ENCODE data around the gene CLDN15. TPM values are rescaled to one million over a fixed set of nuclear protein-coding genes. Genes with fewer than 3 reads are reported as not detected.
"Not testable (repeated sequence)": the region's sequence is repeated elsewhere in the genome, so short reads cannot be mapped to it uniquely, and the experiment has no call there.

CLDN15 gene
- total RNA-seq, 4 donors from 2014 or later = 94.9 to 942 (median 697) TPM

- DNase-seq = peak in 1 of 3 donors; percentile 56
- Histone ChIP-seq H3K4me3 (no peak overlapping the region), H3K9me3 (no peaks in the 10 kb centered on the region), H3K36me3 (no peaks in the 10 kb centered on the region), H3K27me3 (no peaks in the 10 kb centered on the region), H3K4me1 (no peaks in the 10 kb centered on the region), H3K27ac (peak overlapping the region in 2 of 4 donors; percentile 34 to 63)
- TF ChIP-seq, protein P1, sequence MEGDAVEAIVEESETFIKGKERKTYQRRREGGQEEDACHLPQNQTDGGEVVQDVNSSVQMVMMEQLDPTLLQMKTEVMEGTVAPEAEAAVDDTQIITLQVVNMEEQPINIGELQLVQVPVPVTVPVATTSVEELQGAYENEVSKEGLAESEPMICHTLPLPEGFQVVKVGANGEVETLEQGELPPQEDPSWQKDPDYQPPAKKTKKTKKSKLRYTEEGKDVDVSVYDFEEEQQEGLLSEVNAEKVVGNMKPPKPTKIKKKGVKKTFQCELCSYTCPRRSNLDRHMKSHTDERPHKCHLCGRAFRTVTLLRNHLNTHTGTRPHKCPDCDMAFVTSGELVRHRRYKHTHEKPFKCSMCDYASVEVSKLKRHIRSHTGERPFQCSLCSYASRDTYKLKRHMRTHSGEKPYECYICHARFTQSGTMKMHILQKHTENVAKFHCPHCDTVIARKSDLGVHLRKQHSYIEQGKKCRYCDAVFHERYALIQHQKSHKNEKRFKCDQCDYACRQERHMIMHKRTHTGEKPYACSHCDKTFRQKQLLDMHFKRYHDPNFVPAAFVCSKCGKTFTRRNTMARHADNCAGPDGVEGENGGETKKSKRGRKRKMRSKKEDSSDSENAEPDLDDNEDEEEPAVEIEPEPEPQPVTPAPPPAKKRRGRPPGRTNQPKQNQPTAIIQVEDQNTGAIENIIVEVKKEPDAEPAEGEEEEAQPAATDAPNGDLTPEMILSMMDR (IDR thresholded peaks at IDR 0.05) = no peak
- TF ChIP-seq POLR2A (IDR thresholded peaks at IDR 0.05) = no peak
Measured at GRCh38 chr7:101258243-101258731, 20.7 kb upstream of the CLDN15 start.

- H3K4me1 ChIP-seq = peaks cover 0 to 8% (median 3%) of the 10 kb centered on the region in 4 donors
- TF ChIP-seq, protein P1 (IDR thresholded peaks at IDR 0.05) = no peak
- no peak for TF ChIP-seq POLR2A (IDR thresholded peaks at IDR 0.05)
- H3K9me3 ChIP-seq = no peaks in the 10 kb centered on the region
- H3K27ac ChIP-seq = no peak overlapping the region
- H3K4me3 ChIP-seq = no peak overlapping the region
- H3K27me3 ChIP-seq = no peaks in the 10 kb centered on the region
- H3K36me3 ChIP-seq = no peaks in the 10 kb centered on the region
- no peak for DNase-seq
Measured at GRCh38 chr7:101255796-101256195, 18.2 kb upstream of the CLDN15 start.

GRCh38 chr7:101253199-101253598 is 15.6 kb upstream of the CLDN15 start:
- H3K27ac ChIP-seq, H3K27me3 ChIP-seq, DNase-seq, H3K9me3 ChIP-seq, H3K4me3 ChIP-seq: not testable (repeated sequence)
- Histone ChIP-seq H3K4me1 (peaks cover 0 to 20% (median 3%) of the 10 kb centered on the region in 4 donors), H3K36me3 (peaks cover 0 to 16% (median 0%) of the 10 kb centered on the region in 3 donors)

- peaks cover 0 to 20% (median 3%) of the 10 kb centered on the region in 4 donors for H3K4me1 ChIP-seq
- H3K36me3 ChIP-seq = peaks cover 0 to 20% (median 0%) of the 10 kb centered on the region in 3 donors
- peak overlapping the region; percentile 70 to 80 (median 74) for H3K27ac ChIP-seq
- H3K27me3 ChIP-seq = no peaks in the 10 kb centered on the region
- TF ChIP-seq, protein P1 (IDR thresholded peaks at IDR 0.05) = no peak
- peak; percentile 48 to 66 for TF ChIP-seq POLR2A (IDR thresholded peaks at IDR 0.05)
- DNase-seq = peak; percentile 96 to 99 (median 98)
- no peaks in the 10 kb centered on the region for H3K9me3 ChIP-seq
- H3K4me3 ChIP-seq = peak overlapping the region; percentile 71 to 84 (median 78)
Measured at GRCh38 chr7:101251871-101252659, 14.5 kb upstream of the CLDN15 start.

DNA sequence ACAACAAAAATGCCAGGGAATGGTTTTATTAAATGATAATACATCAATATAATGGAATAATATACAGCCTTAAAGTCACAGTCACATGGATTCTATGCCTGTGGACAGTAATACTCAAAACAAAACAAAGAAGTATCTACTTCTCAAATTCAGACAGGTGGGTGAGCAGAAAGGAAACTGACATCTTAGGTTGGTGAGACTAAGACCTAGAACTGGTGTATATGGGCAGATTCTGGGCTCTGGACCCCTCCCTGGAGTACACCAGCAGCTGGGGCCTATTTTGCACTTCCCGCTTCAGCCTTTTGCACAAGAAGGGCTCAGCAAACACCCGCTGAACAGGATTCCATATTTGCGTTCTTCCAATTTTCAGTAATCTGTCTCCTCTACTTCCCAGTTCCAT is 12.7 kb upstream of the CLDN15 start:
- TF ChIP-seq, protein P1 (IDR thresholded peaks at IDR 0.05) = no peak
- TF ChIP-seq POLR2A (IDR thresholded peaks at IDR 0.05) = no peak
- peaks cover 3 to 26% (median 4%) of the 10 kb centered on the region in 4 donors for H3K4me1 ChIP-seq
- no peaks in the 10 kb centered on the region for H3K9me3 ChIP-seq
- H3K27ac ChIP-seq = no peak overlapping the region
- peaks cover 0 to 20% (median 0%) of the 10 kb centered on the region in 3 donors for H3K36me3 ChIP-seq
- no peaks in the 10 kb centered on the region for H3K27me3 ChIP-seq
- no peak for DNase-seq
- H3K4me3 ChIP-seq = no peak overlapping the region

DNA sequence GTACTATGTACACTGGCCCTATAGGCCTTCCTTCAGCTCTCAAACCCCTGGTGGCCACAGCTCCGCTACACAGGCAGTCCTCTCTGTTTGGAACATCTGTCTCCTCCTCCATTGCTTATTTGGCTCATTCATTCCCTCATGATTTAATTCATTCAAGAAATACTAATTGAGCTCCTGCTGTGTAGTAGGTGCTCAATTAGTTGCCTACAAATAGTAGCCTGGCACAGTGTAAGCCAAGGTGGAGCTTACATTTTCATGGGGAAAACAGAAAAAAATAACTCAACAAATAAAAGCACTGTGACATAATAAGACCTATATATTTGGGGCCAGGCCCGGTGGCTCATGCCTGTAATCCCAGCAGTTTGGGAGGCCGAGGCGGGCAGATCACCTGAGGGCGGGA is 10.7 kb upstream of the CLDN15 start:
- Histone ChIP-seq H3K27me3 (no peaks in the 10 kb centered on the region), H3K4me1 (peaks cover 3 to 35% (median 12%) of the 10 kb centered on the region in 4 donors), H3K4me3 (no peak overlapping the region), H3K27ac (no peak overlapping the region), H3K9me3 (no peaks in the 10 kb centered on the region), H3K36me3 (peaks cover 0 to 20% (median 0%) of the 10 kb centered on the region in 3 donors)
- TF ChIP-seq, protein P1 (IDR thresholded peaks at IDR 0.05) = no peak
- no peak for TF ChIP-seq POLR2A (IDR thresholded peaks at IDR 0.05)
- no peak for DNase-seq

Measured in Peyer's patch (tissue), 4 donors.